ENCODE results near the gene DPP6. TPM values are rescaled to one million over a fixed set of nuclear protein-coding genes. Genes with fewer than 3 reads are reported as not detected.

Gene DPP6
- total RNA-seq, 1 experiment from 2014 or later: not detected

DNA sequence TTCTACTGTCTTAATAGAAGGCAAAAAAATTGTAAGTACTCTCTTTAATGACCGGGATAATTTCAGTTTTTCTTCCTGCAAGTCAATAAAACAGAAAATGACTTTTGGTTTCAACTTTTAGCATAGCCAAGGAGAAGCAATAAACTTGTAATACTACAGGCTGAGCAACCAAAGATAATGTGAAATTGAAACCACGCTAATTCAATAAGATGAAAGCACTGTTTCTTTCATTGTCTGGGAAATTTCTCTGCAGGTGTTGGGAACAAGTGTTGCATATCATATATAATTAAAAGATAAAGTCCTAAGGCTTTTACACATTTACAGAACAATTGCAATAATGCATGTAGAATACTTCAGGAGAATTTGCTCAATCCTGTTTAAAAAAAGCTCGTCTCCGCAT lies 488.4 kb downstream of the DPP6 start:
- intact Hi-C loops (cut with micrococcal nuclease; ENCODE audit: unreplicated experiment) (no loop called here), in situ Hi-C loops (cut with HindIII; ENCODE audit: low pct_unique_long_range_greater_than_20kb, low sequenced_read_pairs) (no loop called here)
- CTCF ChIA-PET: no interaction called here
- TF ChIP-seq POLR2AphosphoS5 (IDR thresholded peaks at IDR 0.05; ENCODE audit: low read depth, low read length) (no peak), TCF7L2 (IDR thresholded peaks at IDR 0.05; ENCODE audit: low read depth, low read length) (no peak), SIN3A (IDR thresholded peaks at IDR 0.05; ENCODE audit: borderline replicate concordance, insufficient read depth, low read depth, low read length) (no peak)
- TF ChIP-seq, protein P1, sequence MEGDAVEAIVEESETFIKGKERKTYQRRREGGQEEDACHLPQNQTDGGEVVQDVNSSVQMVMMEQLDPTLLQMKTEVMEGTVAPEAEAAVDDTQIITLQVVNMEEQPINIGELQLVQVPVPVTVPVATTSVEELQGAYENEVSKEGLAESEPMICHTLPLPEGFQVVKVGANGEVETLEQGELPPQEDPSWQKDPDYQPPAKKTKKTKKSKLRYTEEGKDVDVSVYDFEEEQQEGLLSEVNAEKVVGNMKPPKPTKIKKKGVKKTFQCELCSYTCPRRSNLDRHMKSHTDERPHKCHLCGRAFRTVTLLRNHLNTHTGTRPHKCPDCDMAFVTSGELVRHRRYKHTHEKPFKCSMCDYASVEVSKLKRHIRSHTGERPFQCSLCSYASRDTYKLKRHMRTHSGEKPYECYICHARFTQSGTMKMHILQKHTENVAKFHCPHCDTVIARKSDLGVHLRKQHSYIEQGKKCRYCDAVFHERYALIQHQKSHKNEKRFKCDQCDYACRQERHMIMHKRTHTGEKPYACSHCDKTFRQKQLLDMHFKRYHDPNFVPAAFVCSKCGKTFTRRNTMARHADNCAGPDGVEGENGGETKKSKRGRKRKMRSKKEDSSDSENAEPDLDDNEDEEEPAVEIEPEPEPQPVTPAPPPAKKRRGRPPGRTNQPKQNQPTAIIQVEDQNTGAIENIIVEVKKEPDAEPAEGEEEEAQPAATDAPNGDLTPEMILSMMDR (IDR thresholded peaks at IDR 0.05): no peak
- TF ChIP-seq, protein P2, sequence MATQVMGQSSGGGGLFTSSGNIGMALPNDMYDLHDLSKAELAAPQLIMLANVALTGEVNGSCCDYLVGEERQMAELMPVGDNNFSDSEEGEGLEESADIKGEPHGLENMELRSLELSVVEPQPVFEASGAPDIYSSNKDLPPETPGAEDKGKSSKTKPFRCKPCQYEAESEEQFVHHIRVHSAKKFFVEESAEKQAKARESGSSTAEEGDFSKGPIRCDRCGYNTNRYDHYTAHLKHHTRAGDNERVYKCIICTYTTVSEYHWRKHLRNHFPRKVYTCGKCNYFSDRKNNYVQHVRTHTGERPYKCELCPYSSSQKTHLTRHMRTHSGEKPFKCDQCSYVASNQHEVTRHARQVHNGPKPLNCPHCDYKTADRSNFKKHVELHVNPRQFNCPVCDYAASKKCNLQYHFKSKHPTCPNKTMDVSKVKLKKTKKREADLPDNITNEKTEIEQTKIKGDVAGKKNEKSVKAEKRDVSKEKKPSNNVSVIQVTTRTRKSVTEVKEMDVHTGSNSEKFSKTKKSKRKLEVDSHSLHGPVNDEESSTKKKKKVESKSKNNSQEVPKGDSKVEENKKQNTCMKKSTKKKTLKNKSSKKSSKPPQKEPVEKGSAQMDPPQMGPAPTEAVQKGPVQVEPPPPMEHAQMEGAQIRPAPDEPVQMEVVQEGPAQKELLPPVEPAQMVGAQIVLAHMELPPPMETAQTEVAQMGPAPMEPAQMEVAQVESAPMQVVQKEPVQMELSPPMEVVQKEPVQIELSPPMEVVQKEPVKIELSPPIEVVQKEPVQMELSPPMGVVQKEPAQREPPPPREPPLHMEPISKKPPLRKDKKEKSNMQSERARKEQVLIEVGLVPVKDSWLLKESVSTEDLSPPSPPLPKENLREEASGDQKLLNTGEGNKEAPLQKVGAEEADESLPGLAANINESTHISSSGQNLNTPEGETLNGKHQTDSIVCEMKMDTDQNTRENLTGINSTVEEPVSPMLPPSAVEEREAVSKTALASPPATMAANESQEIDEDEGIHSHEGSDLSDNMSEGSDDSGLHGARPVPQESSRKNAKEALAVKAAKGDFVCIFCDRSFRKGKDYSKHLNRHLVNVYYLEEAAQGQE (IDR thresholded peaks at IDR 0.05; ENCODE audit: insufficient read depth in 1 of 2, low read depth in 2 of 2, low read length in 1 of 2): no peak
- H3K36me3 ChIP-seq (ENCODE audit: control insufficient read depth, insufficient read depth, low read length): no peaks in the 10 kb centered on the region
- ATAC-seq (no peak), DNase-seq (ENCODE audit: low read depth, low spot score) (no peak)
- H3K9me3 ChIP-seq (ENCODE audit: control insufficient read depth, insufficient read depth, low read depth, low read length): no peaks in the 10 kb centered on the region
- POLR2A ChIA-PET: no interaction called here
- H3K27me3 ChIP-seq (ENCODE audit: control insufficient read depth, insufficient read depth, low read length): no peaks in the 10 kb centered on the region
- no peak overlapping the region for H3K4me3 ChIP-seq (ENCODE audit: low read depth in 2 of 2, low read length in 2 of 2)
- H3K4me1 ChIP-seq (ENCODE audit: control insufficient read depth, insufficient read depth, low read length): no peaks in the 10 kb centered on the region
- no TSS peak for BruUV-seq (replicated peaks)
- H3K27ac ChIP-seq (ENCODE audit: low read length): no peak overlapping the region

DNA sequence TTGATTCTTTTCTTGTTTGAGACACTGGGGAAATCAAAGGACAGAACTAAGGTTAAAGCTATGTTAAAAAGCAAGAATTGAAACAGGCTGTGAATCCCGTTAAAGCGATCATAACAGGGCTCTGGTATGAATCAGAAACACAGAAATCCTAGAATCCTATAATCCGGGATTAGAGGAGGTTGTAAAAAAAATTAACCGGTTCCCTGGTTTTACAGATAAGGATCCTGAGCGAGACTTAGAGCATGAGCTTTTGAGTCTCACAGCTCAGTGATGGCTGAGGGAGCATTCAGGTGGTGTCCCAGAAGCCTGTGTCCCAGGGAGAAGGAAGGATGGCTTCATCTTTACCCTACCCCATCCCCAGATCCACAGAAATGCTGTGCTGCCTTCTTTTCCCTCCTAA lies 489.4 kb downstream of the DPP6 start:
- ChIA-PET CTCF (no interaction called here), POLR2A (no interaction called here)
- H3K4me3 ChIP-seq (ENCODE audit: low read depth in 2 of 2, low read length in 2 of 2): no peak overlapping the region
- H3K4me1 ChIP-seq (ENCODE audit: control insufficient read depth, insufficient read depth, low read length): no peaks in the 10 kb centered on the region
- BruUV-seq (replicated peaks): no TSS peak
- no peaks in the 10 kb centered on the region for H3K9me3 ChIP-seq (ENCODE audit: control insufficient read depth, insufficient read depth, low read depth, low read length)
- intact Hi-C loops (cut with micrococcal nuclease; ENCODE audit: unreplicated experiment) (no loop called here), in situ Hi-C loops (cut with HindIII; ENCODE audit: low pct_unique_long_range_greater_than_20kb, low sequenced_read_pairs) (no loop called here)
- H3K36me3 ChIP-seq (ENCODE audit: control insufficient read depth, insufficient read depth, low read length): no peaks in the 10 kb centered on the region
- ATAC-seq: no peak
- H3K27me3 ChIP-seq (ENCODE audit: control insufficient read depth, insufficient read depth, low read length): no peaks in the 10 kb centered on the region
- no peak for TF ChIP-seq TCF7L2 (IDR thresholded peaks at IDR 0.05; ENCODE audit: low read depth, low read length)
- TF ChIP-seq, protein P2 (IDR thresholded peaks at IDR 0.05; ENCODE audit: insufficient read depth in 1 of 2, low read depth in 2 of 2, low read length in 1 of 2): no peak
- TF ChIP-seq, protein P1 (IDR thresholded peaks at IDR 0.05): no peak
- no peak for TF ChIP-seq POLR2AphosphoS5 (IDR thresholded peaks at IDR 0.05; ENCODE audit: low read depth, low read length)
- H3K27ac ChIP-seq (ENCODE audit: low read length): no peak overlapping the region
- no peak for DNase-seq (ENCODE audit: low read depth, low spot score)

Data from Panc1 (cell line).